ENCODE data around the gene ALDH2. TPM values are rescaled to one million over a fixed set of nuclear protein-coding genes. Genes with fewer than 3 reads are reported as not detected.

ALDH2 gene
- total and polyA plus RNA-seq, 12 donors = 52.2 to 536 (median 338) TPM

DNA sequence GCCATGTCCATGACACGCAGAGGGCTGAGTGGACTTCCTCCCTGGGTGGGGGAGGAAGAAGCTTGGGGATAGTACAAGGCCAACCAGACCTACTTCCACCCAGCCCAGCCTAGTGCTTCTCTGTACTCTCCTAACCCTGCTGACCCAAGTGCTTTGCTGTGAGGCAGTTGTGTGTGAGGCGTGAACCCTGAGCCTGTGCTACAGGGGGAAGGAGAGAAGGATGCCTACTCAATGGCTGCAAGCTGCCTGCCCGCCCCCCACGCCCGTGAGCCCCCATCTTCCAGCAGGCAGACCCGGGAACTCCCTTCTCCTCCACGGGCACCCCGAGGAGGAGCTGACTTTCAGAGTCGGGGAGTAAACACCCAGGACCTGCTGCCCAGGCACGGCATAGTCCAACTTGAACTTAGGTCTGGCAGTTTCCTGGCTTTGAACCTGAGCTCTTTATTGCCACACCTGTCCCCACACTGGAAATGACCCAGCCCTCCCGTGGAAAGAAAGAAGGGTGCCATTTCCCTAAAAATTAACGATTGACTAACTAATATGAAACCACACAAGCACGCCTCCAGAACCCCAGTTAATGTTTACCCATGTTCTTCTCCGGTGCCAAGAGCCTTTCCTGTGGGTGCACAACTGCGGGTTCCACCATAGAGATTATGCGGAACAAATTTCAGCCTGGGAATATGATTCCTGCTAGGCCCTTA is 10.8 kb downstream of the ALDH2 start:
- Histone ChIP-seq H3K27ac (peak overlapping the region in 3 of 5 donors; percentile 79 to 87 (median 83)), H3K4me1 (replicated peaks in 1 of 2) (peaks cover 26 to 44% of the 10 kb centered on the region in 2 donors), H3K9me3 (replicated peaks in 1 of 3) (no peaks in the 10 kb centered on the region), H3K27me3 (no peaks in the 10 kb centered on the region), H3K36me3 (replicated peaks in 1 of 2) (peaks cover 0 to 9% of the 10 kb centered on the region in 2 donors), H3K4me3 (no peak overlapping the region)
- no peak for TF ChIP-seq CTCF (IDR thresholded peaks at IDR 0.05)
- no peak for TF ChIP-seq POLR2A (IDR thresholded peaks at IDR 0.05)
- 77 to 83% (median 79%) methylated on average over 8 to 16 of the region's 16 CpGs for WGBS, 4 donors
- DNase-seq = peak in 4 of 7 donors; percentile 40 to 60 (median 56)
- intact Hi-C loops (cut with DNase I) = no loop called here

DNA sequence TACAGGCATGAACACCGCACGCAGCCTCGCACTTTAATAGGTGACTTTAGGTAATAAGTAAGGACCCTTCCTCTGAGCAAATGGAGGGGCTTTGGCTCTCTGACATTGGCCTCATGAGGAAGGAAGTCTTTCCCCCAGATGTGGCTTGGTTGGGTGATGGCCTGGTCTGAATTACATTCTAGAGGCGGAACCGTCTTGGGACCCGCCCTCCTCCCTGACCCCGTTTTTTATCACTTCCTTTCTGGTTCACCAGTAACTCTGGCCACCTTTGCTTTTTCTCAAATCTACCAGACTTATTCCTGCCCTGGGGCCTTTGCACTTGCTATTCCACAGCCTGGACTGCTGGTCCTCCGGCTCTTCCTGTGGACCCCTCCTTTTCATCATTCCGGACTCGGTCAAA is 13.4 kb downstream of the ALDH2 start:
- peak overlapping the region in 1 of 5 donors; percentile 17 for H3K27ac ChIP-seq
- no peaks in the 10 kb centered on the region for H3K27me3 ChIP-seq
- no peak overlapping the region for H3K4me3 ChIP-seq
- intact Hi-C loops (cut with DNase I) = no loop called here
- H3K9me3 ChIP-seq (replicated peaks in 1 of 3) = no peaks in the 10 kb centered on the region
- no peak for TF ChIP-seq POLR2A (IDR thresholded peaks at IDR 0.05)
- no peak for TF ChIP-seq CTCF (IDR thresholded peaks at IDR 0.05)
- WGBS, 4 donors = 85 to 93% (median 90%) methylated on average over 9 to 10 of the region's 10 CpGs
- no peak for DNase-seq
- H3K36me3 ChIP-seq (replicated peaks in 1 of 2) = peaks cover 0 to 33% of the 10 kb centered on the region in 2 donors
- peaks cover 17 to 28% of the 10 kb centered on the region in 2 donors for H3K4me1 ChIP-seq (replicated peaks in 1 of 2)

- intact Hi-C loops (cut with DNase I) = no loop called here
- 84 to 91% (median 87%) methylated on average over 5 of the region's 5 CpGs for WGBS, 4 donors
Observed at GRCh38 chr12:111780615-111781014, 13.9 kb downstream of the ALDH2 start.

More at GRCh38 chr12:111780615-111781014, 13.9 kb downstream of the ALDH2 start:
- Histone ChIP-seq H3K9me3 (replicated peaks in 1 of 3) (no peaks in the 10 kb centered on the region), H3K4me3 (no peak overlapping the region), H3K27me3 (no peaks in the 10 kb centered on the region), H3K27ac (peak overlapping the region in 1 of 5 donors; percentile 17), H3K4me1 (replicated peaks in 1 of 2) (peaks cover 13 to 24% of the 10 kb centered on the region in 2 donors), H3K36me3 (replicated peaks in 1 of 2) (peaks cover 0 to 38% of the 10 kb centered on the region in 2 donors)
- DNase-seq = no peak
- no peak for TF ChIP-seq POLR2A (IDR thresholded peaks at IDR 0.05)
- TF ChIP-seq CTCF (IDR thresholded peaks at IDR 0.05) = no peak

Data from adrenal gland (tissue), 12 donors.